Erythroblast (primary cell): ENCODE results near the gene PCSK1N.

ENCODE experiments used
- GATA1 ChIP-seq: IDR thresholded peaks from 2 replicates; pipeline ENCODE4 v1.6.1; 2011; ENCODE audit warnings: low read depth, mild to moderate bottlenecking, control low read depth, low read length, moderate library complexity
- POLR2A ChIP-seq: IDR thresholded peaks from 2 replicates; pipeline ENCODE4 v1.6.1; 2011; ENCODE audit warnings: mild to moderate bottlenecking, low read length

- TF ChIP-seq POLR2A (no peak), GATA1 (no peak)
Observed at GRCh38 chrX:48864210-48864609, 28.8 kb upstream of the PCSK1N start.
